Cerebellar nuclear complex (tissue), 1 donor: ENCODE measurements around the gene LPIN1.
A peak's percentile ranks its signal among the peaks of the same experiment; 100 is the strongest.
"Not testable (repeated sequence)": the region's sequence is repeated elsewhere in the genome, so short reads cannot be mapped to it uniquely, and the experiment has no call there.

ENCODE experiments used
- DNase-seq, 2 experiments: peaks; one replicate each; lab custom pipeline; 2025; lab: John Stamatoyannopoulos, UW

The LPIN1 gene

GRCh38 chr2:11716689-11717321, 29.6 kb upstream of the LPIN1 start:
- DNase-seq: no peak

GRCh38 chr2:11717623-11718022, 28.8 kb upstream of the LPIN1 start:
- DNase-seq: no peak

- DNase-seq: no peak
Measured at GRCh38 chr2:11718606-11719005, 27.8 kb upstream of the LPIN1 start.

DNA sequence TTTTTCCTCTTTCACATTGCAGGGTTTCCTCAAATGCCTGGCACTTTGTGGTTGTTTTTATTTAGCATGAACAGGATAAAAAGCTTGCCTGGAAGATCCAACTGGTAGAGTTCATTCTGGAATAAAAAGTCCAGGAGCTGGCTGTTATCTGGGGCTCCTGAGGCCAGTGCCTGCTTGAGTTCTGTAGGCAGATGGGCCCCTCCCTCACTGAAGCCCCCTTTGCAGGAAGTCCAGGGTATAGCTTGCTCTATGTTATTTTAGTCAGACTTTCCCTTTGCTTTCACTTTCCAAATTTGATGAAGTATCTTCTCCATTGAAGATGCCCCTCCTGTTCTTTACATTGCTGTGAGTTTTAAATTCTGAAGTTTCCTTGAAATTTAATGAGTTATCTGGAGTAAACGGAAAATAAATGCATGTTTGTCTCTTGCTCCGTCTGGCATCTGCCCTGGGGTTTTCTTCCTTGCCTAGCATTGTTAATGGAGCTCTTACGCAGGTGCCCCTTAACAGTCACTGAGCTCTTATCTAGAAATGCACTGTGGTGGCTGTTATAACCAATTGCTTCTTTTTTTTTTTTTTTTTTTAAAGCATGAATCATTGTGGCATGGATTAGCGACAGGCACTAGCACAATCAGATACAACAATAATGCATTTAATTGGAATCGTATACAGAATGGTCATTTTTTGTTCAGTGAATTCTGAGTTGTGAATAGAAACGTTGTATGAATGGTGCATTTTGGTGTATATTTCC, 27.0 kb upstream of the LPIN1 start:
- DNase-seq: no peak

- DNase-seq: no peak
Measured at GRCh38 chr2:11720752-11721151, 25.7 kb upstream of the LPIN1 start.

- DNase-seq: no peak
Measured at GRCh38 chr2:11722292-11723060, 24.0 kb upstream of the LPIN1 start.

DNA sequence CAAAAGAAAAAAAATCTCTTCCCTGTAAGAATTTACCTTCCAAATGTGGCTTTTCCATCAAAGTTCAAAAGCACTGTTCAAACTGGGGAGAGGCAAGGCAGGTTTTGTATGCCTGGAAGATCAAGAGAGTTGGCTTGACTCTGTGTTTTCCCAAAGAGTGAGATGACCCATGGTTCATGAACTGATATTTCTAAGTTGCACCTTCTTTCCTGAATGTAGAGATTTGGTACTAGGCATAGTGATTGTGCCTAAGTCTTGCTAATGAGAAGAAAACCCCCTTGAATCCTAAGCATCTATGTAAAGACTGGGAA, 23.4 kb upstream of the LPIN1 start:
- DNase-seq: no peak

GRCh38 chr2:11724151-11724550, 22.3 kb upstream of the LPIN1 start:
- no peak for DNase-seq

- DNase-seq: no peak
Measured at GRCh38 chr2:11726384-11726783, 20.0 kb upstream of the LPIN1 start.

DNA sequence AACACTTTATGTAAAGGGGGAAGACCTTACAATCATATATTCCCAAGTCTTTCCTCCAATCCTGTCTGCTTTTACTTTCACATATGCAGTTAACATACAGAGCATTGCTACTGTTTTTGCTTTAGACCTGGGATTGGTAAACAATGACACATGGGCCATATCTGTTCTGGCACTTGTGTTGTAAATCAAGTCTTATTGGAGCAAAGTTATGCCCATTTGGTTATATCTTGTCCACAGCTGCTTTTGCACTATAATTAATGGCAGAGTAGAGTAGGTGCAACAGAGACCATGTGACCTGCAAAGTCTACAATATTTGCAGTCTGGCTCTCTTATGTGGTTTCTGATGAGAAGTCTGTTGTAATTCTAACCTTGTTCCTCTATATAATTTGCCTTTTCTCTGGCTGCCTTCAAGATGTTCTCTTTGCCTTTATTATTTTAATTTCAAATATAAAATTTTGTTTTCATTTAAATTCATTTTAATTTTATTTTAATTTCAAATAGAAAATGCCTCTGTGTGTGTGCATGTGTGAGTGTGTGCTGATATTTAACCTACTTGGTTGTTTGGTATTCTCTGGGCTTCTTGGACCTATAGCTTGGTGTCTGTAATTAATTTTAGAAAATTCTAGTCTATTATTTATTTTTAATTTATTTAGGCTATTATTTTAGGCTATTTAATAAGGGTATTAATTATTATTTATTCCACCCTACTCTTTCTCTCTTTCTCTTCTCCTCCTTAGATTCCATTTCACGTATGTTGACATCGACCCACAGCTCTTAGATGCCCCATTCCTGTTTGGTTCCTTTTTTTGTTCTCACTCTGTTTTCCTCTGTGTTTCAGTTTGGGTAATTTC, 16.8 kb upstream of the LPIN1 start:
- no peak for DNase-seq

DNA sequence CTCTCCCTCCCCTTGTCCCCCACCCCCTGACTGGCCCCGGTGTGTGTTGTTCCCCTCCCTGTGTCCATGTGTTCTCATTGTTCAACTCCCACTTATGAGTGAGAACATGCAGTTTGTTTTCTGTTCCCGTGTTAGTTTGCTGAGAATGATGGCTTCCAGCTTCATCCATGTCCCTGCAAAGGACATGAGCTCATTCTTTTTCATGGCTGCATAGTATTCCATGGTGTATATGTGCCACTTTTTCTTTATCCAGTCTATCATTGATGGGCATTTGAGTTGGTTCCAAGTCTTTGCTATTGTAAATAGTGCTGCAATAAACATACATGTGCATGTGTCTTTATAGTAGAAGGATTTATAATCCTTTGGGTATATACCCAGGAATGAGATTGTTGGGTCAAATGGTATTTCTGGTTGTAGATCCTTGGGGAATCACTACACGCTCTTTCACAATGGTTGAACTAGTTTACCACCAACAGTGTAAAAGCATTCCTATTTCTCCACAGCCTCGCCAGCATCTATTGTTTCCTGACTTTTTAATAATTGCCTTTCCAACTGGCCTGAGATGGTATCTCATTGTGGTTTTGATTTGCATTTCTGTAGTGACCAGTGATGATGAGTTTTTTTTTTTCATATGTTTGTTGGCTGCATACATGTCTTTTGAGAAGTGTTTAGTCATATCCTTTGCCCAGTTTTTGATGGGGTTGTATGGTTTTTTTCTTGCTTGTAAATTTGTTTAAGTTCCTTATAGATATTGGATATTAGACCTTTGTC, 15.0 kb upstream of the LPIN1 start:
- not testable (repeated sequence) for DNase-seq

- DNase-seq: no peak
Measured at GRCh38 chr2:11732587-11732986, 13.8 kb upstream of the LPIN1 start.

- not testable (repeated sequence) for DNase-seq
Measured at GRCh38 chr2:11737852-11738251, 8.6 kb upstream of the LPIN1 start.

DNA sequence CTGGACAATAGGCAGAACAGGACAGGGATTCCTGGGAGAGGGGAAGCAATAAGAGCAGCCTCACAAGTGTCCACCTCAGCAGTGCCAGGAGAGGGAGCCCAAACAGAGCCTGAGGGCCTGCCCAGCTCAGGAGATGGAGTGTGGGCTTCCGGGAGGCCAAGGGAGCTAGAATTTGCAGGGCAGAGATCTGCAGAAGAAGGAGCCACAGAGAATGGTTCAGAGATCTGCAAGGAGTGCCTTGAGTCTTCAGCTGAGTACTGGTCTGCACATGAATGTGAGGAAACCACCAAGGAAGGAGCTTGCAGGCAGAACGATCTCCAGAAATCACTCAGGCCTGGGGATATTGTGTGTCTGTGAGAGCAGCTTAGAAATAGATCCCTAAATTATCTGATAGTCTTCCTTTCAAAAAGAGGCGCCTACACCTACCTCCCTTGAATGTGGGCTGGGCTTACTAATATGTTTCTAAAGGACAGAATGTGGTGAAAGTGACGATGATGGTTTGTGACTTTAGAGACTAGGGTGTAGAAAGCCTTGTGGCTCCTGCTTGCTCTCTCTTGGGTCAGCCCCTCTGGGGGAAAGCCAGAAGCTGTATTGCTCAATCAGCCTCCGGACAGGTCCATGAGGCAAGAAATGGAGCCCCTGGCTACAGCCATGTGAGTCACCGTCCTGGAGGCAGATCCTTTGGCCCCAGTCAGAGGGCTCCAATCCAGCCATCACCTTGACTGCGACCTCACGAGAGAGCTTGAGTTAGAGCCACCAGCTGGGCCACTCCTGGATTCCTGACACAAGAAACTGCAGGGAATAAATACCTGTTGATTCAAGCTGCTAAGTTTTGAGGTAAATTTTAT, 7.6 kb upstream of the LPIN1 start:
- DNase-seq: no peak

- DNase-seq: no peak
Measured at GRCh38 chr2:11740723-11741122, 5.7 kb upstream of the LPIN1 start.

DNA sequence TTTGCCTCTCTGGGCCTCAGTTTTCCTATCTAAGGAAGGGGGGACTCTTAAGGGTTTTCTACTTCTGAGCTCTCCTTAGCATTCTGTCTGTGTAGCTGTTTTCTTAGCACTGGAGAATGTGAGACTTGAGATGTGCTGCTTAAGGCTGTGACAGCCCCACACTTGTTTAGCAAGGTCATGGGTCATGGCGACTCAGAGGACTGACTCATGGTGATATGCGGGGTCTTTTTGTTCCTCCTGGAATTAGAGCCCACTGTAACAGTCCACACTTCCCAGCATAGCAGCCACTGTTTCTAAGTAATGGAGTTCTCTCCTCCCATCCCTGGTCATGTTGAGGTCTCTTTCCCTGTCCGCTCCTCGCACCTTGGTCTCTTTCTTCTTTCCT, 4.1 kb upstream of the LPIN1 start:
- no peak for DNase-seq

GRCh38 chr2:11742702-11743357, 3.6 kb upstream of the LPIN1 start:
- no peak for DNase-seq

- DNase-seq: no peak
Measured at GRCh38 chr2:11743366-11743765, 3.1 kb upstream of the LPIN1 start.

- peak; percentile 72 to 80 for DNase-seq
Measured at GRCh38 chr2:11743846-11744553, 2.4 kb upstream of the LPIN1 start.
